ENCODE results near the gene ALX3.
"Not testable (repeated sequence)": the region's sequence is repeated elsewhere in the genome, so short reads cannot be mapped to it uniquely, and the experiment has no call there.

The ALX3 gene

DNA sequence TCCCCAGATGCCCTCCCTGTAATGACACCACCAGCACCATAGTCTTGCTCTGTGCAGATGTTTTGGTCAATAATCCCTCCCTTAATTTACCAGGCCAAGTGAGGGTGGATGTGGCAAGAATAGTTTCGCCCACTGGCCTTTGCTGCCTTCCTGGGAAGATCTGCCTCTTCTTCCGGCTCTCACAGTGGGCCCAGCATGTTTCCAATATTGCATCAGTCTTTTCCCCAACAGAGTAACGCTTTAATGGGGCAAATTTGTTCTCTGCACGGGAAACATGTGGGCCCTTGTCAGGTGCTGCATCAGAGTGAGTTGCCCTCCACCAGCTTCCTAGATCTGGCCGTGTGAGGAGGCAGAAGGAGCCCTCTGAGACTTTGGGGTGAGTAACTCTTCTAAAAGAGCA lies 12.0 kb upstream of the ALX3 start:
- Histone ChIP-seq H4K20me1 (ENCODE audit: low read depth, low read length) (no peaks in the 10 kb centered on the region), H3K4me3 (ENCODE audit: insufficient read depth, low read length, poor library complexity, severe bottlenecking) (no peak overlapping the region), H2AFZ (ENCODE audit: low read depth, low read length, severe bottlenecking) (no peak overlapping the region), H3K9ac (ENCODE audit: low read length) (no peak overlapping the region), H3K79me2 (ENCODE audit: insufficient read depth, low read length) (no peaks in the 10 kb centered on the region), H3K4me2 (ENCODE audit: low read depth, low read length, poor library complexity, severe bottlenecking) (no peak overlapping the region), H3F3A (ENCODE audit: insufficient read depth) (no peaks in the 10 kb centered on the region), H3K9me2 (replicated peaks; ENCODE audit: insufficient read depth, low read length) (no peaks in the 10 kb centered on the region), H3K36me3 (ENCODE audit: low read length) (no peaks in the 10 kb centered on the region), H3K27ac (ENCODE audit: low read depth, low read length) (no peak overlapping the region), H3K9me3 (ENCODE audit: insufficient read depth, low read length) (no peaks in the 10 kb centered on the region), H3K27me3 (ENCODE audit: low read length) (no peaks in the 10 kb centered on the region)
- TF ChIP-seq EZH2phosphoT487 (conservative IDR thresholded peaks at IDR 0.05; ENCODE audit: low read length): no peak

- H3K4me2 ChIP-seq (ENCODE audit: low read depth, low read length, poor library complexity, severe bottlenecking): no peak overlapping the region
- H3K9me3 ChIP-seq (ENCODE audit: insufficient read depth, low read length): no peaks in the 10 kb centered on the region
- H3K79me2 ChIP-seq (ENCODE audit: insufficient read depth, low read length): no peaks in the 10 kb centered on the region
- no peak overlapping the region for H3K27ac ChIP-seq (ENCODE audit: low read depth, low read length)
- H3K9ac ChIP-seq (ENCODE audit: low read length): no peak overlapping the region
- no peaks in the 10 kb centered on the region for H3K9me2 ChIP-seq (replicated peaks; ENCODE audit: insufficient read depth, low read length)
- H3K27me3 ChIP-seq (ENCODE audit: low read length): no peaks in the 10 kb centered on the region
- no peaks in the 10 kb centered on the region for H3K36me3 ChIP-seq (ENCODE audit: low read length)
- no peaks in the 10 kb centered on the region for H3F3A ChIP-seq (ENCODE audit: insufficient read depth)
- no peak overlapping the region for H2AFZ ChIP-seq (ENCODE audit: low read depth, low read length, severe bottlenecking)
- TF ChIP-seq EZH2phosphoT487 (conservative IDR thresholded peaks at IDR 0.05; ENCODE audit: low read length): no peak
- TF ChIP-seq, protein P1, sequence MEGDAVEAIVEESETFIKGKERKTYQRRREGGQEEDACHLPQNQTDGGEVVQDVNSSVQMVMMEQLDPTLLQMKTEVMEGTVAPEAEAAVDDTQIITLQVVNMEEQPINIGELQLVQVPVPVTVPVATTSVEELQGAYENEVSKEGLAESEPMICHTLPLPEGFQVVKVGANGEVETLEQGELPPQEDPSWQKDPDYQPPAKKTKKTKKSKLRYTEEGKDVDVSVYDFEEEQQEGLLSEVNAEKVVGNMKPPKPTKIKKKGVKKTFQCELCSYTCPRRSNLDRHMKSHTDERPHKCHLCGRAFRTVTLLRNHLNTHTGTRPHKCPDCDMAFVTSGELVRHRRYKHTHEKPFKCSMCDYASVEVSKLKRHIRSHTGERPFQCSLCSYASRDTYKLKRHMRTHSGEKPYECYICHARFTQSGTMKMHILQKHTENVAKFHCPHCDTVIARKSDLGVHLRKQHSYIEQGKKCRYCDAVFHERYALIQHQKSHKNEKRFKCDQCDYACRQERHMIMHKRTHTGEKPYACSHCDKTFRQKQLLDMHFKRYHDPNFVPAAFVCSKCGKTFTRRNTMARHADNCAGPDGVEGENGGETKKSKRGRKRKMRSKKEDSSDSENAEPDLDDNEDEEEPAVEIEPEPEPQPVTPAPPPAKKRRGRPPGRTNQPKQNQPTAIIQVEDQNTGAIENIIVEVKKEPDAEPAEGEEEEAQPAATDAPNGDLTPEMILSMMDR (IDR thresholded peaks at IDR 0.05; ENCODE audit: insufficient read depth, low read length, poor library complexity, severe bottlenecking): no peak
- no peaks in the 10 kb centered on the region for H4K20me1 ChIP-seq (ENCODE audit: low read depth, low read length)
- H3K4me3 ChIP-seq (ENCODE audit: insufficient read depth, low read length, poor library complexity, severe bottlenecking): no peak overlapping the region
Measured at GRCh38 chr1:110081061-110081460, 10.6 kb upstream of the ALX3 start.

GRCh38 chr1:110079995-110080394 lies 9.5 kb upstream of the ALX3 start:
- H3K9me2 ChIP-seq (replicated peaks; ENCODE audit: insufficient read depth, low read length); H3K36me3 ChIP-seq (ENCODE audit: low read length): not testable (repeated sequence)

DNA sequence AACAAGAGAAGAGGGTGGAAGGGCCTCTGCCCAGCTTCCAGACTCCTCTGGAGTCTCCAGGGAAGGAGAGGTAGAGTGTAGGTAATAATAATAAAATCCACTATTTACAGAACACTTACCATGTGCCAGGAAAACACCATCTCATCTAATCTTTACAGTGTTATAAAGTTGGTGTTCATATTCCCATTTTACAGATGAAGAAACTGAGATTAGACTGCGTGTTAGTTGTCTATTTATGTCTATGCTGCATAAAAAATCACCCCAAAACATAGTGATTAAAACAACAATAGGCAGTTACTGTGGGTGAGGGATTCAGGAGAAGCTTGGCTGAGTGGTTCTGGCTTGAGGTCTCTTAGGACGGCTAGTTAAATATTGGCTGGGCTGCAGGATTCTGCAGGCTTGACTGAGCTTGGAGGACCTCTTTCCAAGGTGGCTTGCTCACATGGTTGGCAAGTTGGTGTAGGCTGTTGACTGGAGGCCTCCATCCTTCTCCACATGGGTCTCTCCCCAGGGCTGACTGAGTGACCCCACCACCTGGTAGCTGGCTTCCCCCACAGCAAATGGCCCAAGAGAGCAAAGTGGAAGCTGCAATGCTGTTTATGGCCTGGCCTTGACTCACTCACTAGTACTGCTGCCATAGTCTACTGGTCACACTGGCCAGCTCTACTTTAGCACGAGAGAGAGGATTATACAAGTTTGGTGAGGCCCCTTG lies 6.5 kb upstream of the ALX3 start:
- H3K36me3 ChIP-seq (ENCODE audit: low read length): no peaks in the 10 kb centered on the region
- no peaks in the 10 kb centered on the region for H3K9me3 ChIP-seq (ENCODE audit: insufficient read depth, low read length)
- no peaks in the 10 kb centered on the region for H3K27me3 ChIP-seq (ENCODE audit: low read length)
- TF ChIP-seq EZH2phosphoT487 (conservative IDR thresholded peaks at IDR 0.05; ENCODE audit: low read length): no peak
- TF ChIP-seq, protein P1 (IDR thresholded peaks at IDR 0.05; ENCODE audit: insufficient read depth, low read length, poor library complexity, severe bottlenecking): no peak
- no peaks in the 10 kb centered on the region for H3K79me2 ChIP-seq (ENCODE audit: insufficient read depth, low read length)
- H3K27ac ChIP-seq (ENCODE audit: low read depth, low read length): no peak overlapping the region
- H3K9ac ChIP-seq (ENCODE audit: low read length): no peak overlapping the region
- H2AFZ ChIP-seq (ENCODE audit: low read depth, low read length, severe bottlenecking): no peak overlapping the region
- H3K9me2 ChIP-seq (replicated peaks; ENCODE audit: insufficient read depth, low read length): no peaks in the 10 kb centered on the region
- no peak overlapping the region for H3K4me3 ChIP-seq (ENCODE audit: insufficient read depth, low read length, poor library complexity, severe bottlenecking)
- H3K4me2 ChIP-seq (ENCODE audit: low read depth, low read length, poor library complexity, severe bottlenecking): no peak overlapping the region
- no peaks in the 10 kb centered on the region for H3F3A ChIP-seq (ENCODE audit: insufficient read depth)
- H4K20me1 ChIP-seq (ENCODE audit: low read depth, low read length): no peaks in the 10 kb centered on the region

More at GRCh38 chr1:110079995-110080394, 9.5 kb upstream of the ALX3 start:
- not testable (repeated sequence) for H3F3A ChIP-seq (ENCODE audit: insufficient read depth); H2AFZ ChIP-seq (ENCODE audit: low read depth, low read length, severe bottlenecking); H3K27ac ChIP-seq (ENCODE audit: low read depth, low read length); H3K9me3 ChIP-seq (ENCODE audit: insufficient read depth, low read length); H3K27me3 ChIP-seq (ENCODE audit: low read length); H3K4me2 ChIP-seq (ENCODE audit: low read depth, low read length, poor library complexity, severe bottlenecking); H3K9ac ChIP-seq (ENCODE audit: low read length); H3K4me3 ChIP-seq (ENCODE audit: insufficient read depth, low read length, poor library complexity, severe bottlenecking); H4K20me1 ChIP-seq (ENCODE audit: low read depth, low read length); H3K79me2 ChIP-seq (ENCODE audit: insufficient read depth, low read length)

All from SU-DHL-6 (cell line).